Prostate gland (tissue), 2 donors: ENCODE data around the gene SLC25A21.

Source experiments
- POLR2A ChIP-seq: fragments of 450-650 bp; IDR thresholded peaks from one replicate; pipeline ENCODE4 v1.6.1; 2016; ENCODE audit warnings: antibody characterized with exemption, mild to moderate bottlenecking
- TF ChIP-seq, protein P1 (sequence below), 4 experiments: fragments of 200-600 bp in 2 of 4; fragments of 450-650 bp in 2 of 4; sonication (generic) in 2 of 4; IDR thresholded peaks; 1 replicate in 3 of 4; 2 replicates in 1 of 4; pipeline ENCODE4 v1.5.1; 2016 to 2019; ENCODE audit warnings: antibody characterized with exemption in 4 of 4, mild to moderate bottlenecking in 2 of 4, moderate library complexity in 2 of 4

DNA sequence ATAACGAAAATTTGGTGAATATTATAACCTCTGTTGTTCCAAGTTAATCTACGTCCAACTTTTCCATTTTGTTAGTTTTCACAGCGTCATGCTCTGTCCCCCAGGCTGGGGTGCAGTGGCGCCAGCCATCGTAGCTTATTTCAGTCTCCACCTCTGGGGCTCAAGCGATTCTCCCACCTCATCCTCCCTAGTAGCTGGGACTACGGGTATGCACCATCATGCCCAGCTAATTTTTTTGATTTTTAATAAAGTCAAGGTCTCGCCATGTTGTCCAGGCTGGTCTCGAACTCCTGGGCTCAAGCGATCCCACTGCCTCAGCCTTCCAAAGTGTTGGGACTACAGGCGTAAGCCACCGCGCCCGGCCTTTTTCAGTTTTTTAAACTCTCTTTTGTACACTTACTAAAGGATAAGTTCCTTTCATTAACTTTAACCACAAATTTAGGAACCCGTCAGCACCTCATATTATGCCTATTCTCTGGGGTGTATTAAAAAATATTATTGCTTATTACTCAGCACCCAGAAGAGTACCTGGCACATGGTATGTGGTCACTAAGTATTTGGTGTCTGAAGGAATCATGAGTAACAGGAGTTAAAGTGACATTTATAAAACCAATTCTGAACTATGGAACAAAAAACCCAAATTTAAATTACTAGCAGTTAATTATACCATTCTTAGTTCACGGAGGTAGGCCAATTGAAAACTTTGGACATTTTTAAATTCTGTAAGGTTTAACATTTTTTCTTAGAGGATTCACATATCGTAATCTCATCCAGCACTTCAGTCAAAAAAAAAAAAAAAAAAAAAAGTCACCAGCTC is 24.4 kb upstream of the SLC25A21 start:
- TF ChIP-seq, protein P1, sequence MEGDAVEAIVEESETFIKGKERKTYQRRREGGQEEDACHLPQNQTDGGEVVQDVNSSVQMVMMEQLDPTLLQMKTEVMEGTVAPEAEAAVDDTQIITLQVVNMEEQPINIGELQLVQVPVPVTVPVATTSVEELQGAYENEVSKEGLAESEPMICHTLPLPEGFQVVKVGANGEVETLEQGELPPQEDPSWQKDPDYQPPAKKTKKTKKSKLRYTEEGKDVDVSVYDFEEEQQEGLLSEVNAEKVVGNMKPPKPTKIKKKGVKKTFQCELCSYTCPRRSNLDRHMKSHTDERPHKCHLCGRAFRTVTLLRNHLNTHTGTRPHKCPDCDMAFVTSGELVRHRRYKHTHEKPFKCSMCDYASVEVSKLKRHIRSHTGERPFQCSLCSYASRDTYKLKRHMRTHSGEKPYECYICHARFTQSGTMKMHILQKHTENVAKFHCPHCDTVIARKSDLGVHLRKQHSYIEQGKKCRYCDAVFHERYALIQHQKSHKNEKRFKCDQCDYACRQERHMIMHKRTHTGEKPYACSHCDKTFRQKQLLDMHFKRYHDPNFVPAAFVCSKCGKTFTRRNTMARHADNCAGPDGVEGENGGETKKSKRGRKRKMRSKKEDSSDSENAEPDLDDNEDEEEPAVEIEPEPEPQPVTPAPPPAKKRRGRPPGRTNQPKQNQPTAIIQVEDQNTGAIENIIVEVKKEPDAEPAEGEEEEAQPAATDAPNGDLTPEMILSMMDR (IDR thresholded peaks at IDR 0.05), result no peak
- no peak for TF ChIP-seq POLR2A
